Measurements from ENCODE around the gene SLC25A11.

SLC25A11 gene

GRCh38 chr17:4966844-4967538 lies 27.1 kb upstream of the SLC25A11 start:
- DNase-seq (ENCODE audit: low read depth): peak; percentile 94

- DNase-seq (ENCODE audit: low read depth): no peak
Measured at GRCh38 chr17:4965311-4965986, 25.6 kb upstream of the SLC25A11 start.

DNA sequence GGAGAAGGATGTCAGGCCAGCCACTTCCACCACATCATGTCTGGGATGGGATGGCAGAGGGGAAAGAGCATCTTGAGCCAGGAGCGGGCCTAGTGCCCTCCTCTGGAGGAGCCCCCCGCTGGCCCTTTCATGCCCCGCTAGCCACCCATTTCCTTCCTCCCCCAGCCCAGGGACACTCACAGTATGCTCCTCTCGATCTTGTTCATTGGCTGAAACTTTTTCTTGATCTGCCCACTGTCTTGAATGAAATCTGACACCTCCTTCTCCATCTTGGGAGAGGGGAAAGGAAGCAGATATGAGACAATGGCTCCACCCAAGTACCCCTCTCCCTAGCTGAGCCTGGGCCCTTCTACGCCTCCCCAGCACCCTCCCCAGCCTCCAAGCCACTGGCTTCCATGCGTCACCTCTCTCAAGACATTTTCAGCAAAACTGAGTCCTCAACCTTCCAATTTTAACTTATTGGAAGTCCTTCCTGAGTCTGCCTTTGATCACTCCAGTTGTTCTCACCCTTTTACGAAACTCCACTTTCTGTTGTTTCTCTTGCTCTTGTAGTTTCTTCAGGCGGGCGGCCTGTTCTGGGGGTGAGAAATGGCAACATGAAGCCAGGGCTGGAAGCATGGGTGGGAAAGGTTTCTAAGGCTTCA lies 20.6 kb upstream of the SLC25A11 start:
- DNase-seq (ENCODE audit: low read depth): no peak

DNA sequence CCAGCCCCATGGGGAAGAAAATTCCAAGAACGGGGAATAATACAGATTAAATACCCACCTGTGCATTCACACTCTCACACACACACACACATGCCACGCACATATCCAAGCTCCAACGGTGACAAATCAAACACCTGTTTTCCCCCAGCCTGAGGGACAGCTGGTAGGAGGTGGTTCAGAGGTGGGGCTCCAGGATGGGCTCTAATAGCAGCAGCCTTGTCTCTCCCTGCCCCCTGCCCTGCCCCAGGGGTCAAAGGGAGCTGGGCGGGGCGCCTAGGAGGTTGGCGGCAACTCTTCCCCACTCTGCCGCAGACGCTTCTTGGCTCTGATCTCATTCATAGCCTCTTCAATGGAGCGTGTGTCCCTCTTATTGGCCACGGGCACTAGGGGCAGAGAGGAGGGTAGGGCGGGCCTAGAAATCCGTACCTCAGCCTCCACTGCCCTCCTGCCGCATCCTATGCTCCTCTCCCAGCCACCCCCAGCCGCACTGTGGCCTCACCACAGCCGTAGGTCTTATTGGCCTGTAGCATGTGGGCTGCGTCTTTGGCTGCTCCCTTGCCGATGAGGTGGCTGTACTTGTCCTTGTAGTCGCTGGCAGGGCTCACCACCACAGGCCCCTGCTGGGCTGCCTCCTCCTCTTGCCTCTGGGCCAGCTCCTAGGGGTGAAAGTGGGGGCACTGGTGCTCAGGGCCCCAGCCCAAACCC lies 19.6 kb upstream of the SLC25A11 start:
- DNase-seq (ENCODE audit: low read depth): no peak

DNA sequence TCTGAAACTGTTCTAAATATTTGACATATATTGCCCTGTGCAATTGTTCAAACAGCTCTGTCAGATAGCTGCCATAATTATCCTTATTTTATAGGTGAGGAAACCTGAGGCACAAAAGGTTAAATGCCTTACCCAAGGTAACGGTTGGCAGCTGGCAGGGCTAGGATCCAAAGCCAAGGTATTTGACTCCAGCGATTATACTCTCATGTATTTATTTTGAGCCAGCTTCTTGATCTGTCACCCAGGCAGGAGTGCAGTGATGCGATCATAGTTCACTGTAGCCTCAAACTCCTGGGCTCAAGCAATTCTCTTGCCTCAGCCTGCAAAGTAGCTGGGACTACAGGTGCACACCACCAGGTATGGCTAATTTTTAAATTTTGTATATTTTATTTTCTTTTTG lies 18.3 kb upstream of the SLC25A11 start:
- no peak for DNase-seq (ENCODE audit: low read depth)

DNA sequence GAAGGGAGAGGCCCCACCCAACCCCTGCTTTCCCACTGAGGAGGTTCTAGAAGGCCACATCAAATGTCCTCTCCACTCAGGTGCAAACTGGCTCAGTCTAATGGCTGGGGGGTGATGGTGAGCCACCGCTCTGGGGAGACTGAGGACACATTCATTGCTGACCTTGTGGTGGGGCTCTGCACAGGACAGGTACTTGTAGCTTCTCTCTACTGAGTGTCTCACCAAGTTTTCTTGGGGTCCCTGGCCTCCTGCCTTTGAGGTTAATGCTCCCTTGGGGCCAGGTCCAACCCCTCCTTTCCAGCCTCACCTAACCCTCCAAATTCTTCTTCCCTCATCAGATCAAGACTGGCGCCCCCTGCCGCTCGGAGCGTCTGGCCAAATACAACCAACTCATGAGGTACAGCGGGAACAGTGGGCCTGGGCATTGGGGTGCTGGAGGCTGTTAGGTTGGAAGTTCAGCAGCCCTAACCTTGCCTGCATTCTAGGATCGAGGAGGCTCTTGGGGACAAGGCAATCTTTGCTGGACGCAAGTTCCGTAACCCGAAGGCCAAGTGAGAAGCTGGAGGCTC lies 16.7 kb upstream of the SLC25A11 start:
- DNase-seq (ENCODE audit: low read depth): no peak

DNA sequence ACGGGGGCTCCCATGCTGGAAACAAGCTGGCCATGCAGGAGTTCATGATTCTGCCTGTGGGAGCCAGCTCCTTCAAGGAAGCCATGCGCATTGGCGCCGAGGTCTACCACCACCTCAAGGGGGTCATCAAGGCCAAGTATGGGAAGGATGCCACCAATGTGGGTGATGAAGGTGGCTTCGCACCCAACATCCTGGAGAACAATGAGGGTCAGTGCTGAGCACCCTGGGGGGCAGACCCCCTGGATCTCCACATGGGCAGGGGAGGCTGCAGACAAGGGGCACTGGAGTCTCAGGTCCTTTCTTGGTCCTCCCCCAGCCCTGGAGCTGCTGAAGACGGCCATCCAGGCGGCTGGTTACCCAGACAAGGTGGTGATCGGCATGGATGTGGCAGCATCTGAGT lies 15.2 kb upstream of the SLC25A11 start:
- DNase-seq (ENCODE audit: low read depth): no peak

GRCh38 chr17:4953451-4953961 lies 13.7 kb upstream of the SLC25A11 start:
- no peak for DNase-seq (ENCODE audit: low read depth)

DNA sequence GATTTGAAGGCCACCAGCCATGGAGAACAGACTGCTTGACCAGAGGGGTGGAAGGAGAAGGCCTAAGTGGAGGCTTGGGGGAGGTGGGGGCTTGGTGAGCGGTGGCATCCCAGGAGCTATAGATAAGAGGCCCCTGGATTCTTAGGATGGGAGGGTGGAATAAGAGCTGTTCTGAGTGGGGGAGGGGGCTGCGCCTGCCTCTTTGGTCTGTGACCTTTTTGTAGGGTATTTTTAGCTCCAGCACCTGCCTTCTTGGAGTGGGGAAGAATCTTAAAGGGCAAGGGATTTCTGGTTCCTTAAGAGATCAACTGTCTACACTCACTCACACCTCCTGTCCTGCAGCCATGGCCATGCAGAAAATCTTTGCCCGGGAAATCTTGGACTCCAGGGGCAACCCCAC lies 11.6 kb upstream of the SLC25A11 start:
- DNase-seq (ENCODE audit: low read depth): no peak

DNA sequence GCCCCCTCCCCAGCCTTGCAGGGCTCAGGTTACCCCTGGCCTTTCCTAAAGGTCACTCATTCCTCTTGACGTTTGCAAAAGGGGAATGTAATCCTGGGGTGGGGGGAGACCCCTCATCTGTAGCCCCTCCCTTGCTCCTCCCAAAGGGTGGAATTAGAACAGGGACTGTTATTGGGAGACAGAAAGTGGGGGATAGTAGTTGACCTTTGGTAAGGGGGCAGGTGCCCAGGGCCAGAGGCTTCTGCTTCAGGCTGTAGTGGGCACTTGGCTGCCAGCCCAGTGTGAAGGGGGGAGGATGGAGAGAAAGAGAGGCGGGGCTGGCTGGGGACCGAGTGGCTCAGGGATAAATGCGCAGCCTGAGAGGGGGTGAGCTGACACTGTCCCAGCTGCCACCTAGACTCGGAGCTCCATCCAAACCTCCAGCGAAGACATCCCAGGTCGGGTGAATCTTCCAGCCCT lies 10.9 kb upstream of the SLC25A11 start, which contains the start of gene ENO3:
ENO3 (plus strand) TSS at position 374 of the 459 bp plus-strand sequence. CDS start 711 bp downstream, outside the sequence.
- no peak for DNase-seq (ENCODE audit: low read depth)

- DNase-seq (ENCODE audit: low read depth): no peak
Measured at GRCh38 chr17:4950075-4950745, 10.4 kb upstream of the SLC25A11 start.

DNA sequence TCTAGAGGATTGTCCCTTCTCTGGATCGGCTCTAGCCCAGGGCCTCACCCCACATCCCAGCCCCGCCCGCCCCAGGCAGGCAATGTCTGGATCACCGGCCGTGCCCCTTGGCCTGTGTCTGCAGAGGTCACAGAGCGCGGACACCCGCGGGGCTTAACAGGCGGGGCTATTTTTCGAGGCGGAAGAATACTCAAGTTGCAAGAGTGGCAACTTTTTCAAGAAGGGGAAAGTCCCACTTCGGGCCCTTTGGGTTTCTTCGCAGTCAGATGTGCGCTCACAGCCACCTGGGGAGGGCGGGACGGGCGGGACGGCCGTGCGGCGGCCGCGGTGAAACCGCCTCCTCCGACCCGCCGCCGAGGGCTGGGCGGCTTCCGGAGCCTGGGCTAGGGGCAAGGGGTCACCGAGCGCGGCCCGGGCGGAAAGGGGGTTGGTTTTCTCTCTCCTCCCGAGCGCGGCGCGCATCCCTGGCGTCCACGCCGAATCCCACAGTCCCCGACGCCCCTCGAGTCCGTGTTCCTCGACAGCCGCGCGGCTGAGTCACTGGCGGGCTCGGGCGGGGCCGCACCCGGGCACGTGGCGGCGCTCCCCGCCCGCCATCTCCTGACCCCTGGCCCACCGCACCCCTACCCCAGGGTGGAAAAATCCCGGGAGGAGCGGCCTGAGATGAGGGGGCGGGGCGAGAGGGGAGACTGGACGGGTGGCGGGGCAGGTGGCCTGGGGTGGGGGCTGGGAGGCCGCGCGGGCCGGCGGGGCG lies 9.7 kb upstream of the SLC25A11 start:
- peak; percentile 64 for DNase-seq (ENCODE audit: low read depth)

DNA sequence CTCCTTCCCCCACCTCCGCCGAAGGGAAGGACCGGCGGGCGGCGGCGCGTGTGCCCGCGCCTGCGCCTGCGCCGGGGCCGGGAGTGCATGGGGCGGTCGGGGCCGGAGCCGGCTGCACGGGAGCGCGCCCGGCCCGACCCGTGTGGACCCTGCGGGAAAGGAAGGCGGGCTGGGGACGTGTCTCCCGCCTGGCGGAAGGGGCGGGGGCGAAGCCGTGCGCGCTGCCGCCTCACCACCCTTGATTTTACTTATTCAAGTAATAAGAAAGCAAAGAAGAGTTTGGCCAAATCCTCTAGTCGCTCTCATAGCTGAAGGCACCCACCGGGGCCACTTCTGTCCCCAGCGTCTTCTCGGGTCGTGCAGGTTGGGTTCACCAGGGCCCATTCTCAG lies 9.1 kb upstream of the SLC25A11 start:
- peak; percentile 77 for DNase-seq (ENCODE audit: low read depth)

DNA sequence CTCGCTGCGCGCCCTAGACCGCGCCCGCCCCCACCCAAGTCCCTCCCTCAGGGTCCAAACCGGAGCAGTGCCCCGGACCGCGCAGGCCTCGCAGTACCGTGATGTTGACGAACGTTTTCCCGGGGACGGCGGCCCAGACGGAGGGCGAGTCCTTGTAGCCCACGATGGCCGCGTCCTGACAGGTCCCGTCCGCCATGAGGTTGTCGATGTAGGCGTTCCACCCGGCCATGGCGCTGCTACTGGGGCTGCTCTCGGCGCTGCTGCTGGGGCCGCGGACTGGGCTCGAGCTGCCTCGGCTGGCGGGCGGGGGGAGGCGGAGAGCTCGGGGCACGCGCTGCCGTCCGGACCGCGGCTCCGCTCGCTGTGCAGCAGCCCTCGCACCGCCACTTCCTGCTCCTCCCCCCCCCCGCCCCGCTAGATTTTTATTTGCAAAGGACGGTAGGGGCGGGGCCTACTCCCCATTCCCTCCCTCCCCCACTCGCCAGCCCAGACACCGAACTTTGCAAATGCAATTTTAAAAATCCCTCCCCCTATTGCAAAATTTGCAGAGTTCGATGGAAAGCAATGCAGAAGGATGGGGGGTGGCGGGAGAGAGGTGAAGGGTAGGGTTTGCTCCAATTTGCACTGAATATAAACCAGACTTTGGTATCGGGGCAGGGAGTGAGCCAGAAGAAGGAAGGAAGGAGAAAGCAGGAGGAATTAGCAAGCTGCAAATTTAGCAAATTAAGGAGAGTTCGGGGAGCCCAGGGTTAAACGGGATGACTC lies 8.5 kb upstream of the SLC25A11 start, which contains the start of gene PFN1:
PFN1 (minus strand) TSS at position 365 of the 765 bp plus-strand sequence; CDS start at position 229, 136 bp downstream.
- DNase-seq (ENCODE audit: low read depth): peak; percentile 88

- peak; percentile 62 for DNase-seq (ENCODE audit: low read depth)
Measured at GRCh38 chr17:4947411-4948165, 7.7 kb upstream of the SLC25A11 start.

DNA sequence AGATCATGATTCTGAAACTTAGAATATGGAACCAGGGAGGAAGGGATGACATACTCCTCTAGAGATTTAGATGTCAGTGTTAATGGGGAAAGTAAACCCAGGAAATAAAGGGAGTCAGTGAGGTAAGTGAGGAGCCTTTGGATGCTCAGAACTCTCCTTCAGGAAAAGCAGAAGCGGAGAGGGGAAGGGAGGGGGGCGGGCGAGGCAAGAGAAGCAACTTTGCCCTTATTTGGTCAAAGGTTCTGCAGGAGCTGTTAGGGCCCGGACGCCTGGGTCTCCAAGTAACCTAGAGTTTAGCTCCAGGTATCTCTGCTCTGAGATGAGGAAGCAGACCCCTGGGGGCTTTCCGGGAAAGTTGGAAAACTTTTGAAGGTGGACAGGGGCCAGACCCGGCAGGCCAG lies 7.2 kb upstream of the SLC25A11 start:
- DNase-seq (ENCODE audit: low read depth): no peak

DNA sequence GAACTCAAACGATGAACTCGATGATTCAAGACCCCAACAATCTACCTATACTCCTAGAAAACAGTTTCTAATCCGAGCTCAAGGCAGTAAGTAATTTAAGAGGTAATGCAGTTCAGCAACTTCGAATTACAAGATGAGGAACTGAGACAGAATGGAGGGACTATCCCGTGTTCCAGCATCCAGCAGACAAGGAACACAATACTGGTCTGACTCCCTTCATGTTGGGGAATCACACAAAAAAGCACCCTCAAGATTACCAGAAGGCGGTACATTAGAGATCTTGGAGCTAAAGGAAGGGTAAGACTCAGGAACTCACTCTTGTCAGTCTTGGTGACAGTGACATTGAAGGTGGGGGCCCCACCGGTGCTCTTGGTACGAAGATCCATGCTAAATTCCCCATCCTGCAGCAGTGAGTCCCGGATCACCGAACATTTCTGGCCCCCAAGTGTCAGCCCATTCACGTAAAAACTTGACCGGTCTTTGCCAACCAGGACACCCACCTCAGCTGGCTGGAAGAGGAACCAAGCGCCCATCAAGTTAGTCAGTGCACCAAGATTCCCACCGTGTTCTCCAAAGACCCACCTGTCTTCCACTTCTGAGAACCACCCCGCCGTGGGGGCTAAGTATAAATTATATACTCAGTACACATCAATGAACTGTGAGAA lies 6.6 kb upstream of the SLC25A11 start:
- no peak for DNase-seq (ENCODE audit: low read depth)

DNA sequence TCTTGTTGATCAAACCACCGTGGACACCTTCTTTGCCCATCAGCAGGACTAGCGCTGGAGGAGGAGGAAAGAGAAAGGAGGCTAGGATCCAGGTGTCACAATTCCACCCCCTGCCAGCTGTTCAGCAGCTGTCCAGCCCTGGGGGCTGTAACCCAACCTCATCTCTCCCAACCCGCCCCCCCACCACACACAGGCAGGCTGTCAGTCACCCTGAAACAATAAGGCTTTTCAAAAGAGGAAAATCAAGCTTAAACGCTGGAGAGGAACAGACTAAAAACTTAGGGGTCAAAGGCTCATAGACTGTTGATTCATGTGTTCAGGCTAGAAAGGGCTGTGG lies 6.1 kb upstream of the SLC25A11 start:
- no peak for DNase-seq (ENCODE audit: low read depth)

All from activated T-cell treated with anti-CD3 and anti-CD28 coated beads for 24 hours (primary cell).